Measurements from ENCODE around the gene SH3D21. TPM values are rescaled to one million over a fixed set of nuclear protein-coding genes. Genes with fewer than 3 reads are reported as not detected.

The SH3D21 gene
- 15.7 and 32.5 TPM in 2 replicates for total RNA-seq (ENCODE audit: low replicate concordance)
- long read RNA-seq, partial matches to known transcripts, result 2 of 7 reads
- long read RNA-seq, other reads (novel, unspliced or antisense), result 3 of 7 reads

GRCh38 chr1:36306210-36306901, at the start of gene SH3D21:
SH3D21 (plus strand) TSS chr1:36306368; CDS start chr1:36306421, 53 bp downstream.
- Mint-ChIP-seq H3K4me1 (ENCODE audit: unreplicated experiment) (peaks cover 9% of the 10 kb centered on the region), H3K4me3 (peak within 1 kb of the TSS; percentile 98), H3K27me3 (peaks cover 2% of the 10 kb centered on the region), H3K27ac (peak within 1 kb of the TSS; percentile 99), H3K9me3 (no peaks in the 10 kb centered on the region), H3K36me3 (peaks cover 30% of the 10 kb centered on the region)
- no peak for DNase-seq (ENCODE audit: extremely low spot score, unreplicated experiment)
- TF ChIP-seq CTCF (conservative IDR thresholded peaks at IDR 0.05), result no peak

DNA sequence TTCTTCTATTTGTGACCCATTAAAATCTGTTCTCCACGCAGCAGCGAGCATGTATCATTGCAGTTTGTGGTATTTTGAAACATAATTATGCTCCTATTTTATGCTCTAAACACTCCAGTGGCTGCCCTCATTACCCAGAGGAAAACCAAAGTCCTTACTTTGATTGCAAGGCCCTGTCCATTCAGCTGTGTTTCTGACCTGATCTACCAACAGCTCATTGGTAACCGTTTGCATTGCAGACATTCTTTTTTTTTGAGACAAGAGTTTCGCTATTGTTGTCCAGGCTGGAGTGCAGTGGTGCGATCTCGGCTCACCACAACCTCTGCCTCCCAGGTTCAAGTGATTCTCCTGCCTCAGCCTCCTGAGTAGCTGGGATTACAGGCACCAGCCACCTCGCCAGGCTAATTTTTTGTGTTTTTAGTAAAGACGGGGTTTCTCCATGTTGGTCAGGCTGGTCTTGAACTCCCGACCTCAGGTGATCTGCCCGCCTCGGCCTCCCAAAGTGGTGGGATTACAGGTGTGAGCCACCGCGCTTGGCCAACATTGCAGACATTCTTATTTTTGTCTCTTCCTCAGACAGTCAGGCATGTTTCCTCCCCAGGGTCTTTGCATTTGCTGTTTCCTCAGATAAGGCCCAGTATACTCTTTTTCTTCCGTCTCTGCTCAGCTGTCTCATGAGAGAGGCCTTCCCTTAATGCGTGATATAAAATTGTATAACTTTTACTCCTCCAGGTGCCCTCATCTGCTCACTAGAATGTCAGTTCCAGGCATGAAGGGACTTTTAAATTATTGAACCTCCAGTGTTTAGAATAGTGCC, 49.4 kb upstream of the SH3D21 start:
- Mint-ChIP-seq H3K36me3 (peaks cover 16% of the 10 kb centered on the region), H3K27me3 (no peaks in the 10 kb centered on the region), H3K4me1 (ENCODE audit: unreplicated experiment) (peaks cover 48% of the 10 kb centered on the region), H3K9me3 (no peaks in the 10 kb centered on the region), H3K4me3 (no peak overlapping the region), H3K27ac (peak overlapping the region; percentile 96)
- TF ChIP-seq CTCF (conservative IDR thresholded peaks at IDR 0.05), result no peak
- DNase-seq (ENCODE audit: extremely low spot score, unreplicated experiment), result no peak

DNA sequence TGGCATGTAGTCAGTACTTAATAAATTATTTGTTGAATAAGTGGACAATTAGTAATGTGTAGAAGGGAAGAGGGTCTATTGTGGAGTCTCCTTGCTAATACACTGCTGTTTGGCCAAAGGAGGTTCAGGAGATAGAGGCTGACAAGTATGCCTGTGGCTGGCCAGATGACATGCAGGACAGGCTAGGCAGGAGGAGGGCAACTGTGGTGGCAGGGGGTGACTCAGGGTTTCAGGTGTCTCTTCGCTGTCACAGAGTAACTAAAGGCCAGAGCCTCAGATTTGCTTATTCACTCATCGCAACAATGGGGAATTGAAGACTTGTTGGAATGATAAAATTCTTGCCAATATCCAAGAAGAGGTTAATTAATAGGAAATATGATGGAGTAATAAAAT, 48.8 kb upstream of the SH3D21 start:
- H3K4me3 Mint-ChIP-seq, result peak overlapping the region; percentile 5
- no peak for TF ChIP-seq CTCF (conservative IDR thresholded peaks at IDR 0.05)
- DNase-seq (ENCODE audit: extremely low spot score, unreplicated experiment), result no peak
- no peaks in the 10 kb centered on the region for H3K27me3 Mint-ChIP-seq
- no peaks in the 10 kb centered on the region for H3K9me3 Mint-ChIP-seq
- H3K36me3 Mint-ChIP-seq, result peaks cover 22% of the 10 kb centered on the region
- H3K4me1 Mint-ChIP-seq (ENCODE audit: unreplicated experiment), result peaks cover 50% of the 10 kb centered on the region
- peak overlapping the region; percentile 96 for H3K27ac Mint-ChIP-seq

- Mint-ChIP-seq H3K4me3 (peak overlapping the region; percentile 74), H3K9me3 (no peaks in the 10 kb centered on the region), H3K27me3 (no peaks in the 10 kb centered on the region), H3K27ac (peak overlapping the region; percentile 96), H3K4me1 (ENCODE audit: unreplicated experiment) (peaks cover 43% of the 10 kb centered on the region), H3K36me3 (peaks cover 30% of the 10 kb centered on the region)
- DNase-seq (ENCODE audit: extremely low spot score, unreplicated experiment), result no peak
- no peak for TF ChIP-seq CTCF (conservative IDR thresholded peaks at IDR 0.05)
These were observed 47.2 kb upstream of the SH3D21 start for GRCh38 chr1:36258960-36259344.

DNA sequence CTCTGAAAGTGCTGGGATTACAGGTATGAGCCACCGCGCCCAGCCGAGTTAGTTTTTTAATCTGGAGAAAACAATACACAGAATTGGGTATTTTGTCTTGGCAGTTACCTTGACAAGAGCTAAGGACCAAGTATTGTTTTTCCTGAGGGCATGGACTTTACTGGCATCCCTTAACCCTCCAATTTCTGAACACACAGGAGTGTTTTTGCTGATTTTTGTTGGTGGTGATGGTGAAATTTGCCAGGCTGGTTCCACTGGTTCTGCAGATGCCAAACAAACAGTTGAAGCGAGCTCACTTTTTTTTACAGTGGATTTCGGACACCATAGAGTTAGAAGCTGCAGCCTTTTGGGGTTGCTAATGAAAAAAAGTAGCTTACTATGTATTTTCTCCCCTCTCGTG, 37.2 kb upstream of the SH3D21 start:
- Mint-ChIP-seq H3K4me3 (no peak overlapping the region), H3K4me1 (ENCODE audit: unreplicated experiment) (peaks cover 9% of the 10 kb centered on the region), H3K9me3 (no peaks in the 10 kb centered on the region), H3K36me3 (peaks cover 24% of the 10 kb centered on the region), H3K27me3 (no peaks in the 10 kb centered on the region), H3K27ac (peak overlapping the region; percentile 56)
- no peak for DNase-seq (ENCODE audit: extremely low spot score, unreplicated experiment)
- no peak for TF ChIP-seq CTCF (conservative IDR thresholded peaks at IDR 0.05)

Measured in type B pancreatic cell (in vitro differentiated cells).